Left forelimb (tissue), 1 donor: Measurements from ENCODE around the gene VMAC.

Experiments used
- DNase-seq: peaks from one replicate; pipeline ENCODE4 v3.0.0-alpha.2; 2018; ENCODE audit warnings: low spot score

Gene VMAC

GRCh38 chr19:5929179-5929578, 24.5 kb downstream of the VMAC start:
- DNase-seq, result no peak

DNA sequence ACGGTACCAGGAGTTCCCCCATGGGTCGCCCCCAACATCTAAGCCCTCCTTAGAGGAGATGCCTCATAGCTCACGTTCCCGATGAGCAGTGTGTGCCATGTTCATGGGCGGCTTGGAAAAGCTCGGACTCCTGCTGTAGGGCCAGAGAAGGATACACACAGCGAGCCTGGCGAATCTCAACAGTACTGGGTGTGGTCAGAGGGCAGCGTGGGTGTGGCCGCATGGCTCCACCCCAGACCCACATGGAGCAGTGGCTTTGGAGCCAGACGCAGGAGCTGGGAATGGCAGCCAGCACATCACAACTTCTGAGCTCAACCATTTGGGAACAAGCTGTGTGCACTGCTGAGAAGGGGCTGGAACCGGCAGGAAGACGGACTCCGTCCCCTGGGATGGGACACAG, 25.0 kb downstream of the VMAC start:
- DNase-seq, result no peak

DNA sequence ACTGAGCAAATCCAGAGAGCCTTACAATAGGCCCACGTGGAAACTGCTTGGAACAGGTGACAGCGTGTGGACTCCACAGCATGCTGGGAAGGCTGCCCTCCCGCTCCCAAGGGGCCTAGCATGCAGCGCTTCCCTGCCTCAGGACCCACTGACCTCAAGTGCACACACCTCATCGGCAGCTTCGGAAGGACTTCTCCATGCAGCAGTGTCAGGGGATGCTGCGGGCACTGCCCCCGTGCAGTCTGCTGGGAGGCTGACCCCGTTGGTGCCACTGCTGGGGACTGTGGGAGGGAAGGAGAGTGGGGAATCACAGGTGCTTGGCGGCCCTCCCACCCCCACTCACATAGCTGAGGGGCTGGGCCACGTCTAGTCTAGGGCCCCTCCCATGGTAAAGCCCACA, 26.6 kb downstream of the VMAC start:
- DNase-seq, result no peak

GRCh38 chr19:5932146-5932545, 27.5 kb downstream of the VMAC start:
- DNase-seq, result no peak

- no peak for DNase-seq
Measured at GRCh38 chr19:5932609-5933262, 28.1 kb downstream of the VMAC start.

- DNase-seq, result no peak
Measured at GRCh38 chr19:5933391-5934068, 28.9 kb downstream of the VMAC start.

DNA sequence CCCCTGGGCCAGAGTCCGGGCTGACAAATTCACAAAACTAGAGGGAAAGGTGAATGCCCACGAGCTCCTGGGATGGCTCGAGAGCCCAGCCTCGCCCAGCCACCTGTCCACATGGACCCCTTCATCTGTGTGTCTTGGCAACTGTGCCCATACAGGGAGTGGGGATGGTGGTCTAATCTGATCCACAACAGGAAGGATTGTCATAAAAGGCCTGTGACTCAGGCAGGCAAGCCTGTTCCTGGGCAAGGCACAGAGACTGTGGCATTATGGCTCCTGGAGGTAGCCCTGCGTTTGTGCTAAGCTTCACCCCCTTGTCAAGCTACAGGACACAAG, 29.4 kb downstream of the VMAC start:
- DNase-seq, result no peak

DNA sequence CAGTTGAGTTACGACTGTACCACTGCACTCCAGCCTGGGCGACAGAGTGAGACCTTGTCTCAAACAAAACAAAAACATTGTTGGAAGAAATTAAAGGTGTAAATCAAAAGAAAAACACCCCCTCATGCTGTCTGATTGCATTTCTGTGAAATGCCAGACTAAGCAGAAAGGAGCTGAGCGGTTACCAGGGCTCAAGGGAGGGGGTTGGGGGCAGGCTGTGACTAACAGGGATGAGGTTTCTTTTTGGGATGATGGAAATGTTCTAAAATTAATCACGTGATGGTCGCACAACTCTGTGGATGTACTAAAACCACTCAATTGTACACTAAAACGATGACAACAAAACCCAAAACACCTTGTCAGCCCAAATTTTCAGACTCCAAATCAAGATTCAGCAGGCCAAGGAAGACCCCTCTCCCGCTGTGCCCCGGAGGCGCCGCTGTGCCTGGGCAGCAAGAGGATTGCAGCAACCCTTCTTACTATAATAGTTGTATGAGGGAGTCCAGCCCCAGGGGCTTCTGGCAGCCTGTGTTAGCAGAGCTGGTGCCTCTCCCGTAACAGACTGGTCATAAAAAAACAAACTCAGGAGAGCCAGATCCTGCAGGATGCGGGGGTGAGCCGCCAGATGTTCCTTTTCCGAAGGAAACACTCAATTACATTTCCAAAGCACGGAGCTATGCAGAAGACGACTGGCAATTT, 30.3 kb downstream of the VMAC start:
- DNase-seq, result no peak

- DNase-seq, result no peak
Measured at GRCh38 chr19:5935473-5936291, 31.0 kb downstream of the VMAC start.

DNA sequence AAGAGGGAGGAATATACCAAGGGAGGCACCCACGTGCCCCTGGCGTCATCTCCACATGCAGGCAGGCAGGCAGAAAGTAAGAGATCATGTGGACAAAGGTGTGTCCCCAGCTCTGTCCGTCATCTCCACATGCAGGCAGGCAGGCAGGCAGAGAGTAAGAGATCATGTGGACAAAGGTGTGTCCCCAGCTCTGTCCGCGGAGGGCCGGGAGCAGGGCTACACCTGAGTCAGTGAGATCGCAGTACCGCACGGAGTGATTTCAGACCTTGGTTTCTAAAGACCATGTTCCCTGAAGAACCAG, 31.6 kb downstream of the VMAC start:
- DNase-seq, result no peak

- DNase-seq, result no peak
Measured at GRCh38 chr19:5937550-5937949, 32.9 kb downstream of the VMAC start.

DNA sequence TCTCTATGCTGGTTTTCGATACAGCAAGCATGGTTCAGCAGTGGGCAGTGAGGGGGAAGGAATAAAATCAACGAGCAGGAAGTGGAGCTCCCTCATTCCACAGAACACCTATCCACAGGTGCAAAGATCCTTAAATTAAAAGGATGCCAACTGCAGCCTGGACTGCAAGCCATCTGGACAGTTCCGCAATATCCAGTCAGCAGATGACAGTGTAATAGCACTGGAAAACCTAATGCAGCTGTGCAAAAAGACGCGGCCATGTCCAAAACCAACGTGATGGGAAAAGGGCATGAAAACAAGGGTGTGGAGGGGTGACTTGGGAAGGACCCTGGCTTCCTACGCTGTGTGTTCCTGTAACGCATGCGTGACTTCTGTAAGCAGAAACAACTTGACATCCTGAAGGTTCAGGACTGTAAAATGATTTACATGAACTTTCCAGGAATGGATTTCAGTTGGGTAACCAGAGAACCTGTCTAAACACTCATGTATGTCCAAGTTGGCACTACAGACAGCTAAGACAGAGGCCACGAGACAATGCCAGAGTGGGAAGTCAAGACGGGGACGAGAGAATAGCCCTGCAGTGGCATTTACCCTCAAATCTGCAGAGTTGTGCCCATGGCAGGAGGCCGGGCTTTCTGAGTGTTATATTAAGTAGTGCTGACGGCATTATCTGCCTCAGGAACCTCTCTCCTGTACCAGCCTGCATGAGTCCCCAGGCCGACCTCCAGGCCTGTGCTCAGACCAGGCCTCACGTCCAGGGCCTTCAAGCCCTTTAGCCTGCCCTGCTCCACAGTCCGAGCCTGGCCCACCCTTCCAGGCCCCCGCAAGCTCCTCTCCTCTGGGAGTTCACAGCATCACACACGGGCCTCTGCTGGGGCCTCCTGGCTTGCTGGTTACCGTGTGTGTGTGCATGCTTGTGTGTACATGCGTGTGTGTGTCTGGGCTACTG, 35.9 kb downstream of the VMAC start:
- no peak for DNase-seq

- no peak for DNase-seq
Measured at GRCh38 chr19:5941673-5942072, 37.0 kb downstream of the VMAC start.

GRCh38 chr19:5943045-5943444, 38.4 kb downstream of the VMAC start:
- DNase-seq, result no peak

DNA sequence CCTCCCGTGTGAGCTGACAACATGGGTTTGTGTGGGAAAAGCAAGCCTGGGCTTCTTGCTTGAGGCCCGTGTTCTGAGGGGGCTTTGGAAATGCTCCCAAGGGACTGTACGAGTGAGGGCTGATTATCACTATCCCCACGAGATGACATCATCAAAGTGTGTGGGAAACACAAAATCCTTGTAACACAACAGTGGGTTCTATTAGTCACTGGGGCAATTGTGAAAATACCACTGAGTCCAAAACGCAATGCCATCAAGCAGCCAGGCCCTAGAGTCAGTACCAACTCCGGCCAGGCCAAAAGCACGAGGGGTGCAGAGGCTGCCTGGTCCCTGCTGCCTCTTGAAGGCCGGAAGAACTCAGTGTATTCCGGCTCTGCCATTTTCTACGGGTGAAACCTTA, 39.0 kb downstream of the VMAC start:
- DNase-seq, result no peak

- no peak for DNase-seq
Measured at GRCh38 chr19:5947435-5947834, 42.8 kb downstream of the VMAC start.

- DNase-seq, result no peak
Measured at GRCh38 chr19:5948752-5949564, 44.3 kb downstream of the VMAC start.

DNA sequence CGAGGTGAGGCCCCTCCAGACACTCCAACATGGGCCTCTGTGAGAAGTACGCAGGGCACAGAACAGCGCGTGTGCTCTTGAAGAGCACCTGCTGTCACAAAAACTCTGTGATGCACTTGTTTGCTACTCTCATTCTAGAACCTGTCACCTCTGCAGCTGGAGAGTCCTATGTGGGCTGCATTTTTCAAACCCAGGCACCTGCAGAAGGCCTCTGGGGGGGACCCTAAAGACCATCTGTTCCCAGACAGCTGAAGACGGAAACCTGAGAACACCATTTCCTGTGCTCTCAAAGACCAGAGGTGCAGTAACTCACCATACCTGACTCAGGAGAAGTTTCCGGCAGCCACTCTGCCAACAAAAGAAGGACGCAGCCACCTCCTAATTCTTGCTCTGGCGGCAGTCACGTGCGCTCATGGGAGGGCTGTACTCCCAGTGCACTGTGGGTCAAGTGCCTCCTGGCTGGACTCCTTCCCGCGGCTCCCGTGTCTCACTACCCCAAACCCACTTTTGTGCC, 45.2 kb downstream of the VMAC start:
- DNase-seq, result no peak

DNA sequence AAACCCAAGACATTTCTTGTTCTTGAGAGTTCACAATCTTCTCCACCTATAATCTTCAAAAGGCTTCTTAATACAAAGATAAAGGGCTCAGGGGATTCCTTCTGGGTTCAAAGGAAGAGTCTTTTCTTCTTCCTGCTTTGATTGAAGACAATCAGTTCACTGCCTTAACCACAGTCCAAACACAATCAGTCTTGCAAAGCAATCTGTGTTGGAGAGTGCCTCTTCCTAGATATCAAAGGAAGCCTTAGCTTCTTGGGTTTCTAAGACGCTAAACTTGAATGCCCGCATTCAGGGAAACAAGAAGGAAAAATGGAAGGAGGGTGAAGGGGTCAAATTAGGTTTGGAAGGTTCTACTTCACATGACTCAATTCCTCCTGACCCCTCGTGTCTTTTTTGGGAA, 46.1 kb downstream of the VMAC start:
- DNase-seq, result no peak

- DNase-seq, result no peak
Measured at GRCh38 chr19:5951338-5951861, 46.7 kb downstream of the VMAC start.
